Breast epithelium (tissue), 3 donors: ENCODE results near the gene KIAA0513.

ENCODE experiments used
- POLR2A ChIP-seq: fragments of 450-650 bp; IDR thresholded peaks from one replicate; pipeline ENCODE4 v1.6.1; 2016; ENCODE audit warnings: antibody characterized with exemption, mild to moderate bottlenecking, moderate library complexity
- POLR2AphosphoS5 ChIP-seq, 3 donors: sonication (generic); formaldehyde crosslinking; IDR thresholded peaks; one replicate each; pipeline ENCODE4 v1.6.1; 2017; ENCODE audit warnings: antibody characterized with exemption in 3 of 3
- TF ChIP-seq, protein P1 (sequence below), 3 donors: fragments of 450-650 bp; IDR thresholded peaks; one replicate each; pipeline ENCODE4 v1.5.1; 2016 to 2017; ENCODE audit warnings: antibody characterized with exemption in 3 of 3, mild to moderate bottlenecking in 3 of 3, moderate library complexity in 3 of 3

DNA sequence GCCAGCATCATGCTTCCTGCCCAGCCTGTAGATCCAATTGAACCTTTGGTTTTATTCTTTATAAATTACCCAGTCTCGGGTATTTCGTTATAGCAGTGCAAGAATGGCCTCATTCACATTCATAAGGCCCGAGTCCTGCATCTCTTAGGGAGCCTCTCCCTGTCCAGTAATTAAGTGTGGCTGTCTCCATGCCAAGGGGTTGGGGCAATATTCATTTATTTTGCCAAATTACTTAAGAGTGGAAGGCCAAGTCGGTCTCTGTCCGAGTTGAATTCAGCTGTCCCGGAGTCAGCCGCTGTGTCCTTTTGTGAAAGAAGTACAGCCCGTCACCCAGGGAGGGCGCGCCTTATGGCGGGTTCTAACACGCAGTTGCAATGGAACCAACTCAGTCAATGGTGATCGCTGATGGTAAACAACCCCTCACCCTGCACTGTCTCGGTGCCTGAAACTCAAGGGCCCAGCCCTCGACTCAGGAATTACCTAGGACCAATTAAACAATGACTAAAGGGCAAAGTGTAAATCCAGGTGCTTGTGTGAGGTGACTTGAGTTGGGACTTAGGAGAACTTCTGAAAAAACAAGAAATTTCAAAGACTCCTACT is 22.2 kb downstream of the KIAA0513 start:
- no peak for TF ChIP-seq POLR2A
- TF ChIP-seq, protein P1, sequence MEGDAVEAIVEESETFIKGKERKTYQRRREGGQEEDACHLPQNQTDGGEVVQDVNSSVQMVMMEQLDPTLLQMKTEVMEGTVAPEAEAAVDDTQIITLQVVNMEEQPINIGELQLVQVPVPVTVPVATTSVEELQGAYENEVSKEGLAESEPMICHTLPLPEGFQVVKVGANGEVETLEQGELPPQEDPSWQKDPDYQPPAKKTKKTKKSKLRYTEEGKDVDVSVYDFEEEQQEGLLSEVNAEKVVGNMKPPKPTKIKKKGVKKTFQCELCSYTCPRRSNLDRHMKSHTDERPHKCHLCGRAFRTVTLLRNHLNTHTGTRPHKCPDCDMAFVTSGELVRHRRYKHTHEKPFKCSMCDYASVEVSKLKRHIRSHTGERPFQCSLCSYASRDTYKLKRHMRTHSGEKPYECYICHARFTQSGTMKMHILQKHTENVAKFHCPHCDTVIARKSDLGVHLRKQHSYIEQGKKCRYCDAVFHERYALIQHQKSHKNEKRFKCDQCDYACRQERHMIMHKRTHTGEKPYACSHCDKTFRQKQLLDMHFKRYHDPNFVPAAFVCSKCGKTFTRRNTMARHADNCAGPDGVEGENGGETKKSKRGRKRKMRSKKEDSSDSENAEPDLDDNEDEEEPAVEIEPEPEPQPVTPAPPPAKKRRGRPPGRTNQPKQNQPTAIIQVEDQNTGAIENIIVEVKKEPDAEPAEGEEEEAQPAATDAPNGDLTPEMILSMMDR (IDR thresholded peaks at IDR 0.05): no peak
- TF ChIP-seq POLR2AphosphoS5 (IDR thresholded peaks at IDR 0.05): no peak
